Epithelial cell of proximal tubule (primary cell): Measurements from ENCODE around the gene PAPSS2. TPM values are rescaled to one million over a fixed set of nuclear protein-coding genes. Genes with fewer than 3 reads are reported as not detected.

Experiments
- DNase-seq: peaks from one replicate; pipeline ENCODE4 v3.0.0-alpha.2; 2011; ENCODE audit warnings: low read depth
- H3K4me3 ChIP-seq: 2 replicates; pipeline ENCODE4 v1.5.1; 2011; ENCODE audit warnings: low read depth, mild to moderate bottlenecking, low read length
- total RNA-seq: library from RNA; depleted of rRNA; stranded (reverse); fragments of >200 nt; gene quantifications from 2 replicates; pipeline ENCODE4 v1.2.3, GENCODE V29; 2015
- TF ChIP-seq, protein P1 (sequence below): conservative IDR thresholded peaks from 2 replicates; pipeline ENCODE4 v1.5.1; 2012; ENCODE audit warnings: low read depth, mild to moderate bottlenecking, low read length

The PAPSS2 gene
- total RNA-seq, 1 donor from 2014 or later: 15.6 TPM

DNA sequence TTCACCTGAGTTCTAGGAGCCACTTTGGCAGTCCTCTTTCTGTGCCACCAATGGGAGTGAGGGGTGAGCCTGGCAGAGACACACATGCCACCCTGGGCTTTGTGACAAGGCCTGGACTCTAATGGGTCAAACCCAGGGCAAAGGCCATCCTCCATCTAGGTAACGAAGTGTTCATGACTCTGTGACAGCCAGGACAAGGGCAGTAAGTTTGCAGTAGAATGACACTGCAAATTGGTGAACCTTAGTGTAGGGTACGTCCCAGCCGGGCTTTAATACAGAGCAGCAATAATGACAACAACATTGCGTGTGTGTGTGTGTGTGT lies 43.3 kb downstream of the PAPSS2 start:
- no peak overlapping the region for H3K4me3 ChIP-seq
- no peak for DNase-seq
- TF ChIP-seq, protein P1, sequence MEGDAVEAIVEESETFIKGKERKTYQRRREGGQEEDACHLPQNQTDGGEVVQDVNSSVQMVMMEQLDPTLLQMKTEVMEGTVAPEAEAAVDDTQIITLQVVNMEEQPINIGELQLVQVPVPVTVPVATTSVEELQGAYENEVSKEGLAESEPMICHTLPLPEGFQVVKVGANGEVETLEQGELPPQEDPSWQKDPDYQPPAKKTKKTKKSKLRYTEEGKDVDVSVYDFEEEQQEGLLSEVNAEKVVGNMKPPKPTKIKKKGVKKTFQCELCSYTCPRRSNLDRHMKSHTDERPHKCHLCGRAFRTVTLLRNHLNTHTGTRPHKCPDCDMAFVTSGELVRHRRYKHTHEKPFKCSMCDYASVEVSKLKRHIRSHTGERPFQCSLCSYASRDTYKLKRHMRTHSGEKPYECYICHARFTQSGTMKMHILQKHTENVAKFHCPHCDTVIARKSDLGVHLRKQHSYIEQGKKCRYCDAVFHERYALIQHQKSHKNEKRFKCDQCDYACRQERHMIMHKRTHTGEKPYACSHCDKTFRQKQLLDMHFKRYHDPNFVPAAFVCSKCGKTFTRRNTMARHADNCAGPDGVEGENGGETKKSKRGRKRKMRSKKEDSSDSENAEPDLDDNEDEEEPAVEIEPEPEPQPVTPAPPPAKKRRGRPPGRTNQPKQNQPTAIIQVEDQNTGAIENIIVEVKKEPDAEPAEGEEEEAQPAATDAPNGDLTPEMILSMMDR: no peak

DNA sequence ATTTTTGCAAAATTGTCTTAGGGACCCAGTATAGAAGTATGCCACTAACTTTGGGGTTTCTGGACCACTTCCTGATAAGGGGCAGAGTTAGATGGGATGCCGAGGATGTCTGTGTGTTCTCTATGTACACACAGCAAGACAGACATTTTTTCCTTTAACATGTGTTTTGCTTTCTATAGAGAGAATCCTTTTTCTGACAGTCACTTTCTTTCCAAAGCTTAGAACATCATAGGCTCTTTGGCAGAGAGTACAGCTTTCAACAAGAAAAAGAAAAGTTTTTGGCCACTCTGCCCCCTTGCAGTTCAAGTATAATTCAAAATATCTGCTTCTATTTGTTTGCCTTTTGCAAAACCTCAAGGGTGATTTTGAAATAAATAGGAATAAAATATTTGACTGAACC lies 44.1 kb downstream of the PAPSS2 start:
- TF ChIP-seq, protein P1: no peak
- DNase-seq: no peak
- no peak overlapping the region for H3K4me3 ChIP-seq

DNA sequence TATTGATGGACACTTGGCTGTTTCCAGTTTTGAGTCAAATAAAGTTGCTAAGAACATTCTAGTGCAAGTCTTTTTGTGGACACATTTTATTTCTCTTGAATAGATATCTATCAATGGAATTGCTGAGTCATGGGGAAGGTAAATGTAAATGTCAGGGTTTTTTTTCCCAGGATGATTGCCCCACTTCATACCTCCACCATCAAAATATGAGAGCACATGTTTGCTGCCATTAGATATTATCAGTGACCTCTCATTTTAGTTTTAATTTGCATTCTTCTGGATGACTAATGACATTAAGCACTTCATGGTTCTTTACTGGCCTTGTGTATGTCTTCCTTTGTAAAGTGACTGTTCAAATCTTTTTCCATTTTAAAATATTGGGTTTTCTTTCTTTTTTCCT lies 45.7 kb downstream of the PAPSS2 start:
- DNase-seq: no peak
- no peak overlapping the region for H3K4me3 ChIP-seq
- TF ChIP-seq, protein P1: no peak

DNA sequence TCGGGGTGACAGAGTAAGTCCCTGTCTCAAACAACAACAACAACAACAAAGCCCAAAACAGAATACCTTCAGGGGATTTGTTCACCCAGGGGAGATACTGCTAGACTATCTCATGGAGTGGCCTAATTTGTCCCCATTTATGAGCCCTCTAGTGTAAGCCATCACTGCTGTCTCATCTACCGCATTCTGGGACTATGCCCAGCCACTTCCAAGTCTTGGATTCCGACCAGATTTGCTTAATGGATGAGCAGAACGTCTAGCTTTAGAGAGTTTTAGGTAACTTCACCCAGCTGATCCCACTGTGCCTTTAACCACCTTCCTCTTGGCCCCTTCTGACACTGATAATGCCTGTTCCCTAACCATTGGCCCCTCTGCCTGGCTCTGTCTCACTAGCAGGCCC lies 47.1 kb downstream of the PAPSS2 start:
- no peak overlapping the region for H3K4me3 ChIP-seq
- no peak for DNase-seq
- TF ChIP-seq, protein P1: no peak

DNA sequence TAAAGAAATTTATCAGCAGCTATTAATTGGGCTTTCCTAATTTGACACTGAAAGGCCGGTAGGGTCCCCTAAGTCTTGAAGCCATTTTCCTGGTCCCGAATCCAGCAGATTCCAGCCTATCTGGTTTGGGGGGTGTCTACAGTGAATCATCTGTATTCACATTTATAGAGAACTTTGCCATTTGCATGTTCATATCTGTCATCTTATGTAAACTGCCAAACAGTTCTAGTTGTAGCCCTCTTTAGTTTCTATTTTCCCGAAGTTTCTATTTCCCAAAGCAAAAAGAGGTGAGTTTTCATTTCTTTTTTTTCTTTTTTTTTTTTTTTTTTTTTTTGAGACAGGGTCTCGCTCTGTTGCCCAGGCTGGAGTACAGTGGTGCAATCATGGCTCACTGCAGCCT lies 47.6 kb downstream of the PAPSS2 start:
- TF ChIP-seq, protein P1: no peak
- DNase-seq: no peak
- no peak overlapping the region for H3K4me3 ChIP-seq

DNA sequence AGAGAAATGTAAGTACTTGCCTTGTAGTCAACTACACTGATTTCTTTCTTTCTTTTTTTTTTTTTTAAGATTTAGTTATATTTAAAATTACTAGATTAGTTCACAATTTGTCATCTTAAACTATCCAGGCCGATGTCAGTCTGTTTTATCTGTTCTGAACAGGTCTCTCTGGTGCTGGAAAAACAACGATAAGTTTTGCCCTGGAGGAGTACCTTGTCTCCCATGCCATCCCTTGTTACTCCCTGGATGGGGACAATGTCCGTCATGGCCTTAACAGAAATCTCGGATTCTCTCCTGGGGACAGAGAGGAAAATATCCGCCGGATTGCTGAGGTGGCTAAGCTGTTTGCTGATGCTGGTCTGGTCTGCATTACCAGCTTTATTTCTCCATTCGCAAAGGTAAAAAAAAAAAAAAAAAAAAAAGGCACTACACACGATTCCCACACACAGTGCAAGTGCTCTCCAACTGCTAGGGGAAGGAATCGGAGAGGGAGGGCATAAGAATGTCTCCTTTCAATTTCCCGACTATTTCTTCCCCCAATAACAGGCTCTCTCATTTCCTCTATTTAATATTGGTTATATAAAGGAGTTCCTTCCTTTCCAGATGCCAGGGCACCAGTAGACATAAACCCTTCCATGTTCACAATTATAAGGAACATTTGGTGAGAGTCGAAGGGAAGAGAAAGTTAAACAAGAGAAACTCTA lies 53.4 kb downstream of the PAPSS2 start:
- no peak overlapping the region for H3K4me3 ChIP-seq
- no peak for DNase-seq
- TF ChIP-seq, protein P1: no peak

DNA sequence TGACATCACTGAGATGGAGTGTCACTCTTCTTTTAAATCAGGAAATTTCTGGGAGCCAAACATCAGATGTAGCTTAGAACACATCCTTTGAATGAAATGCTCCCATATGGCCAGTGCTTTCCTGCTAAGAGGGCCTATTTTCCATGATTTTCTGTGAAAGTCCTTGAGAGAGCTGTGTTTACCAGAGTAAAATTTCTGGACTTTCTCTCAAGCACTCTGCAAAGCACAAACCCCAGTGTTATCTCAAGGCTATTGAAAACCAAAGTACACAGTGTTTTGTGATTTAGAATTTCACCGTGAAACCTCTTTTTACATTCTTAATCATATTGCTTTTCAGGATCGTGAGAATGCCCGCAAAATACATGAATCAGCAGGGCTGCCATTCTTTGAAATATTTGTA lies 54.0 kb downstream of the PAPSS2 start:
- H3K4me3 ChIP-seq: no peak overlapping the region
- TF ChIP-seq, protein P1: no peak
- DNase-seq: no peak
